ENCODE results near the gene NELFB. TPM values are rescaled to one million over a fixed set of nuclear protein-coding genes. Genes with fewer than 3 reads are reported as not detected.
A peak's percentile ranks its signal among the peaks of the same experiment; 100 is the strongest.

Gene NELFB
- total RNA-seq, 4 donors from 2014 or later = 45.0 to 54.2 (median 50.9) TPM

DNA sequence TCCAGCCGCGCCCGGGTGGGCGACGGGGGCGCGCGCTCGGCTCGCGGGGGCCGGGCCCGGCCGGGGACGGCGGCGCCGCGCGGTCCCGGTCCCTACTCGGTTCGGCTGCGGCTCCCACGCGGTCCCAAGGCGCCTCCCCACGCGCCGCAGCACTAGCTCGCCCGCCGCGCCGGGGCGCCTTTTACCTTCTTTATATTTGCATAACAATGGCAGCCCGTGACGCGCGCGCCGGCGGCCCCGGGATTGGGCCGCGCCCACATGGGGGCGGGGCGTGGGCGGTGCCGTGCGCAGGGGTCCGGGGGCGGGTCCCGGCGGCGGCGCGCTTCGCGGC lies 47.0 kb downstream of the NELFB start, which contains the start of gene NRARP:
Gene NRARP (minus strand): TSS at position 154 of the 331 bp plus-strand sequence. CDS start 343 bp downstream, outside the sequence.
- WGBS = no CpG with 5 or more reads among the region's 60 CpGs
- peak within 1 kb of the TSS; percentile 62 for H3K4me3 ChIP-seq
- TF ChIP-seq POLR2A (IDR thresholded peaks at IDR 0.05) (peak in 1 of 2 donors; percentile 53), EP300 (IDR thresholded peaks at IDR 0.05) (no peak)
- no peaks in the 10 kb centered on the region for H3K36me3 ChIP-seq
- peak within 1 kb of the TSS; percentile 86 for H3K27ac ChIP-seq
- H3K9me3 ChIP-seq = no peaks in the 10 kb centered on the region
- peaks cover 39% of the 10 kb centered on the region for H3K27me3 ChIP-seq
- H3K4me1 ChIP-seq = peaks cover 80% of the 10 kb centered on the region
- peak; percentile 88 to 94 for DNase-seq (ENCODE audit: low spot score in 2 of 2)

DNA sequence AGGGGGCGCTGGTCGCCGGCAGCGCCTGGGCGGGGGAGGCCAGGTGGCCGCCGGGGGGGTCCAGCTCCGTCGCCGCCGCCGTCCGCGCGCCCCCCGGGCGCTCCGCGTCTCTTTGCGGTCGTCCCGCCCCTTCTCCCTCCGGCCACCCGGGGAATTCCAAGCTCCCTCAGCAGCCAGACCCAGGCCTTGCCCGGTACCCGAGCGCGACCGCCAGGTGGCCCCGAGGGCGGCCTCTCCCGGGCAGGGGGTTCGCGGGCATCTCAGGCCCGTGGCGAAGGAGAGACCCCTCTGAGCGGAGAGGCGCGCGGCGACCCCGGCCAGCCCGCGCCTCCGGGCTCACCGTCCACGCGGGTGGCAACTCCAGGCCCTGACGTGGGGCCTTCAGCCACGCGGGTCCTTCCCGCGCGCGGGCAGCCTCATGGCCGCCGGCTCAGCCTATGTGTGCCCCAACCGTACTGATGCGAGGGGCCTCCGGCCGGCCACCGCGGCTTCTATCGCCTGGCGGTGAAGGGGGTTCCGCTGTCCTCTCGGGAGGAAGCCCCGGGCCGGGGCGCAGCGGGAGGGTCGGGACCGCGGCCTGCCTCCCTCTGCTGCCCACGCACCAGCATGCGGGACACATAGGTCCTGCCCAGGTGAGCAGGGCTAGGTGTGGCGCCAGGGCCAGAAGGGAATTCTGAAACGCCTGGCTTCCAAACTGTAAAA lies 47.5 kb downstream of the NELFB start:
- TF ChIP-seq, protein P1, sequence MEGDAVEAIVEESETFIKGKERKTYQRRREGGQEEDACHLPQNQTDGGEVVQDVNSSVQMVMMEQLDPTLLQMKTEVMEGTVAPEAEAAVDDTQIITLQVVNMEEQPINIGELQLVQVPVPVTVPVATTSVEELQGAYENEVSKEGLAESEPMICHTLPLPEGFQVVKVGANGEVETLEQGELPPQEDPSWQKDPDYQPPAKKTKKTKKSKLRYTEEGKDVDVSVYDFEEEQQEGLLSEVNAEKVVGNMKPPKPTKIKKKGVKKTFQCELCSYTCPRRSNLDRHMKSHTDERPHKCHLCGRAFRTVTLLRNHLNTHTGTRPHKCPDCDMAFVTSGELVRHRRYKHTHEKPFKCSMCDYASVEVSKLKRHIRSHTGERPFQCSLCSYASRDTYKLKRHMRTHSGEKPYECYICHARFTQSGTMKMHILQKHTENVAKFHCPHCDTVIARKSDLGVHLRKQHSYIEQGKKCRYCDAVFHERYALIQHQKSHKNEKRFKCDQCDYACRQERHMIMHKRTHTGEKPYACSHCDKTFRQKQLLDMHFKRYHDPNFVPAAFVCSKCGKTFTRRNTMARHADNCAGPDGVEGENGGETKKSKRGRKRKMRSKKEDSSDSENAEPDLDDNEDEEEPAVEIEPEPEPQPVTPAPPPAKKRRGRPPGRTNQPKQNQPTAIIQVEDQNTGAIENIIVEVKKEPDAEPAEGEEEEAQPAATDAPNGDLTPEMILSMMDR (IDR thresholded peaks at IDR 0.05) = peak in 1 of 2 donors; percentile 49
- TF ChIP-seq POLR2A (IDR thresholded peaks at IDR 0.05) = no peak
- peaks cover 85% of the 10 kb centered on the region for H3K4me1 ChIP-seq
- H3K27ac ChIP-seq = peak overlapping the region; percentile 86
- H3K4me3 ChIP-seq = peak overlapping the region; percentile 62
- peak in 1 of 2 donors; percentile 79 for DNase-seq (ENCODE audit: low spot score in 2 of 2)
- H3K27me3 ChIP-seq = peaks cover 36% of the 10 kb centered on the region
- H3K9me3 ChIP-seq = no peaks in the 10 kb centered on the region
- H3K36me3 ChIP-seq = no peaks in the 10 kb centered on the region
- WGBS = 0% methylated on average over 12 of the region's 78 CpGs

DNA sequence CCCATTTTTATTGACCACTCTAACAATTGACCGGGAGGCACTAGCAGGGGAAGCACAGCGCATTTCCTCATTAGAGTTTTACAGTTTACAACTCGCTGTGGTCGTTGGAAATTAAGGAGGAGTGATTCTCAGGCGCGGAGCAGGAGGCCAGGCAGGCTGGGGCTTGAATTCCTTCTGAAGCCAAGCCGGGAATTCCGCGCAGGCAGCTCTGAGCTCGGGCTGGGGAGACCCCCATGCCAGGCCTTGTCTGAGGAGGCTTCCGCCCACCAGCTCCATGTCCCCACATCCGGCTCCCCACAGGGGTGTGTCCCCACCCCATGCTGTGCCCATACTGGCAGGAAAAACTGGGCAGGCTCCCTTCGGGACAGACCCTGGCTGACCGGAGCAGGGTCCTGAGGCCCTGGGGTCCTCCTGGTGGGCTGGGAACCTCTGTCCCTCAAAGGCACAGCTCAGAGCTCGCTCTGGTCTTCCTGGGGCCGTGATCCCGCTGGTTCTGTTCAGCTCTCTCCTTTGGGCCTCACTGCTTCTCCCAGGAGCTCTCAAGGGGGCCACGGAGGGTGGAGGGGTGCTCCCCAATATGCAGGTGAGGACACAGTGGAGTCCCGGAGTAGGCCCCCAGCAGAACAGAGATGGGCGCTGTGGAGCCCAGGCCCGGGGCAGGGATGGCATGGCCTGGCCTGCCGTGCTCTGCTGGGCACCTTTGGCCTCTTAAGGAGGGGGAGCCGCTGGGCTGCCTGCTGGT lies 48.2 kb downstream of the NELFB start:
- Histone ChIP-seq H3K9me3 (no peaks in the 10 kb centered on the region), H3K4me3 (peak overlapping the region; percentile 62), H3K27ac (peak overlapping the region; percentile 86), H3K4me1 (peaks cover 87% of the 10 kb centered on the region), H3K27me3 (peaks cover 34% of the 10 kb centered on the region), H3K36me3 (no peaks in the 10 kb centered on the region)
- peak in 1 of 2 donors; percentile 75 for DNase-seq (ENCODE audit: low spot score in 2 of 2)
- WGBS = 48% methylated on average over 19 of the region's 23 CpGs
- TF ChIP-seq EP300 (IDR thresholded peaks at IDR 0.05) = no peak
- TF ChIP-seq POLR2A (IDR thresholded peaks at IDR 0.05) = no peak
- TF ChIP-seq POLR2AphosphoS5 (IDR thresholded peaks at IDR 0.05) = no peak
- TF ChIP-seq, protein P1 (IDR thresholded peaks at IDR 0.05) = no peak

DNA sequence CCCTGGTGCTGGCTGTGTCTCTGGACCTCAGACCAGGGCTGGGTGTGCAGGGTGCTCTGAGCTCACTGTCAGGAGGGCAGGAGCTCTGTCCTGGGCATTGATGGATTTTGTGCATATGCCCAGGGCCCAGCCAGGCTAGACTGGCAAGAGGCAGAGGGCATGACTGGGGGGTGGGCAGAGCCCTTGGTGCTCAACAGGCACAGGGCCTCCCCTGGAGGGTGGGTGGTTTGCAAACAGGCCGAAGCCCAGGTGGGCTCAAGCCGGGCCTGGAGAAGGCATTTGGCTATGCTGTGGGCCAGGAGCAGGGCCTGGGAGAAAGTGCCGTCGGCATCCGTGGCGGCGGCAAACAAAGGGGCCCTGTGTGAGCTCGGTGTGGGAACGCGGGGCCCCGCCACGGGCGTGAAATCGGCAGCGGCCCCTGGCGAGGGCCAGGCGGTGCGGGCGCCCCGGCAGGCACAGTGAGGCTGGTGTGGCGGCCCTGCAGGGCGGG lies 48.8 kb downstream of the NELFB start:
- H3K36me3 ChIP-seq = no peaks in the 10 kb centered on the region
- peak in 1 of 2 donors; percentile 67 for DNase-seq (ENCODE audit: low spot score in 2 of 2)
- TF ChIP-seq, protein P1 (IDR thresholded peaks at IDR 0.05) = no peak
- no peak for TF ChIP-seq EP300 (IDR thresholded peaks at IDR 0.05)
- no peak for TF ChIP-seq POLR2A (IDR thresholded peaks at IDR 0.05)
- TF ChIP-seq POLR2AphosphoS5 (IDR thresholded peaks at IDR 0.05) = no peak
- H3K4me3 ChIP-seq = peak overlapping the region; percentile 62
- H3K4me1 ChIP-seq = peaks cover 83% of the 10 kb centered on the region
- peaks cover 27% of the 10 kb centered on the region for H3K27me3 ChIP-seq
- WGBS = 67% methylated on average over 21 of the region's 22 CpGs
- H3K9me3 ChIP-seq = no peaks in the 10 kb centered on the region
- H3K27ac ChIP-seq = peak overlapping the region; percentile 86

DNA sequence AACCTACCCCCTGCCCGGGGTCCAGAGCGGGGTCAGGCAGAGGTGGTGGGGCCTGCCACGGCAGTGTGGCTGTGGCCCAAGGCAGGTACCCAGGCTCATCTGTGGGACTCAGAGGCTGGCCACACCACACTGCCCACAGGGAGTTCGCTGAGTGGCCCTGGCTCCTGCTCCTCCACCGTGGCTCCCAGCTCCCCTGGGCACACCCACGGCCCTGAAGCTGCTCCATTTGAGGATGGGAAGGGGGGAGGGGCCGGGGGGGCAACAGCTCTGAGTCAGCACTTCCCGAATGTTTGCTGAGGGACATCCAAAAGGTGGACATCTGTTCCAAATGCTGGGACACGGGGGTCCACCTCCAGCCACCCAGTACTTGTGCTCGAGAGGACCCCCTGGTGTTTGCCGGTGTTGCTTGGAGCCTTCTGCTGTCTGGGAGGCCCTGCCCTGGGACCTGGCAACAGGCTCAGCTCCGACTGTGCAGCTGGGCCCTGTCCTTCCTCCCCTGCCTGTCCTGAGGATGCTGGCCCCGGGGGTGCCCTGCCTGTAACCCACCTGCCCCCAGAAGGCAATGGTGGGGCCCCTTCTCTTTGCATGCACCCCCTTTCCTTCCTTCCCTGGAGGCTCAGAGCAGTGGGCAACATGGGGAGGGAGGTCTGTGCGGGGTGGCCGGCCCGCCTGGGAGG lies 49.4 kb downstream of the NELFB start:
- DNase-seq (ENCODE audit: low spot score in 2 of 2) = peak in 1 of 2 donors; percentile 70
- Histone ChIP-seq H3K27me3 (peaks cover 22% of the 10 kb centered on the region), H3K4me1 (peaks cover 78% of the 10 kb centered on the region), H3K36me3 (no peaks in the 10 kb centered on the region), H3K4me3 (peak overlapping the region; percentile 30), H3K27ac (peak overlapping the region; percentile 86), H3K9me3 (no peaks in the 10 kb centered on the region)
- no peak for TF ChIP-seq EP300 (IDR thresholded peaks at IDR 0.05)
- 60% methylated on average over 1 of the region's 16 CpGs for WGBS

Data from suprapubic skin (tissue), 4 donors.